H54 (cell line): Measurements from ENCODE around the gene PI4KA.

ENCODE experiments used
- DNase-seq: peaks from one replicate; pipeline ENCODE4 v3.0.0; 2011; ENCODE audit warnings: low spot score, mixed read lengths; ENCODE audit not compliant: insufficient read length
- FAIRE-seq: peaks from 3 replicates; lab custom pipeline; 2011; peaks lifted over from hg19 to GRCh38; lab: Jason Lieb, UNC
- POLR2A ChIP-seq: IDR thresholded peaks from 2 replicates; pipeline ENCODE4 v1.6.1; 2011; ENCODE audit warnings: low read depth, mild to moderate bottlenecking, low read length

PI4KA gene

GRCh38 chr22:20811171-20811570 is 47.4 kb downstream of the PI4KA start:
- no peak for TF ChIP-seq POLR2A
- FAIRE-seq = no peak

DNA sequence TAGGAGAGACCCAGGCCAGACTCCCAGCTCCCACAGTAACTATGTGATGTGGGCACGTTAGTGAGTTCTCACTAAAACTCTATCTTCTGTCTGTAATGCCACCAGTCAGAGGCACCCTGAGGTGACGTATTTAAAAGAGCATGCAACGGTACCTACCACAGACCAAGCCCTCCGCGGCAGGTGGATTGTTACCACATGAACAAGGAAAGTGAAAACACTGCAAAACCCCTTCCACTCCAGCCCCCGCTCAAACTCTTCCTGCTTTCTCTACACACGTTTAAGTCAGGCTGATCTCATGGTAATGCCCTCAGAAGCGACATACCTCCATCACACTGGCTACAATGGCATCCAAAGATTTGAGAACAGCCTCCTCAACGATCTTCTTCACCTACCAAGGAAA is 48.0 kb downstream of the PI4KA start:
- DNase-seq = no peak
- no peak for FAIRE-seq
- TF ChIP-seq POLR2A = no peak

More at GRCh38 chr22:20811171-20811570, 47.4 kb downstream of the PI4KA start:
- no peak for DNase-seq

- FAIRE-seq (no peak), DNase-seq (no peak)
- TF ChIP-seq POLR2A = no peak
Measured at GRCh38 chr22:20809538-20810185, 48.9 kb downstream of the PI4KA start.

DNA sequence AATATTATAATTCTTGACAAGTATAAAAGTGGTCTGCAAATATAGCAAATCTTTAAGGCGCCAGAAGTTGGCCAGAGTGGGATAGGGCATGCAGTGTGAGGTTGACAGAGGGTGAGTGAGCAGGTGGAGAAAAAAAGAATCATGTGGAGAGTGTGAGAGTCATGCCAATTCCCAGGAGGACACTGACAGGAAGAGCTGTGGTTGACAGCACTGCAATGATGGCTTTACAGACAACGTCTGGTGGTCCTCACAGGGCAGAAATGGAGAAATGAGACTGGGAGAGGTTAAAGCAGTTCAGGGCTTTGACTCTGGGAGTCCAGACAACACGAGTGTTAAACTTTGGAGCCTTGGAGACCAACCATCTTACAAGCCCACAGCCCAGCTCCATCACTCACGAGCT is 49.8 kb downstream of the PI4KA start:
- no peak for FAIRE-seq
- no peak for TF ChIP-seq POLR2A
- no peak for DNase-seq

DNA sequence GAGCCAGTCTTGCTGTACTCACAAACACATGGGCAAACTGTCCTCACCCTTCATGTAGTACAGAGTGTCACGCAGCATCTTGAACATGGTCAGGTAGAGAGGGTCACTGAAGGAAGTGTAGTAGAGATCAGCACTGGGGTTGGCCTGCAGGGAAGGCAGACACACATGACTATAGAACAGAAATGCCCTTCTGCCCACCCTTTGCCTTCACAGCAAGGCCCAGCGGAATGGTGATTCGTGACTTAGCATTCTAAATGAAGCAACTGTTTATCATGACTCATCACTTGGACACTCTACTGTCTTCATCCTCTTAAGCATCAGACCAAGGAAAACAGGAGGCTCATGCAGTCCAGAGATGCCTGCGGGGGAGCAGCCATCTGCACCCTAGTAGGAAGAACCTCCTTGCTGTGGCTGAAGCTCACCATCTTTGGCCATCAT is 51.3 kb downstream of the PI4KA start:
- no peak for TF ChIP-seq POLR2A
- FAIRE-seq = peak; percentile 36
- DNase-seq = peak; percentile 48

GRCh38 chr22:20805972-20806471 is 52.6 kb downstream of the PI4KA start:
- FAIRE-seq (no peak), DNase-seq (peak; percentile 42)
- no peak for TF ChIP-seq POLR2A

GRCh38 chr22:20804650-20805049 is 54.0 kb downstream of the PI4KA start:
- FAIRE-seq (no peak), DNase-seq (no peak)
- TF ChIP-seq POLR2A = no peak

DNA sequence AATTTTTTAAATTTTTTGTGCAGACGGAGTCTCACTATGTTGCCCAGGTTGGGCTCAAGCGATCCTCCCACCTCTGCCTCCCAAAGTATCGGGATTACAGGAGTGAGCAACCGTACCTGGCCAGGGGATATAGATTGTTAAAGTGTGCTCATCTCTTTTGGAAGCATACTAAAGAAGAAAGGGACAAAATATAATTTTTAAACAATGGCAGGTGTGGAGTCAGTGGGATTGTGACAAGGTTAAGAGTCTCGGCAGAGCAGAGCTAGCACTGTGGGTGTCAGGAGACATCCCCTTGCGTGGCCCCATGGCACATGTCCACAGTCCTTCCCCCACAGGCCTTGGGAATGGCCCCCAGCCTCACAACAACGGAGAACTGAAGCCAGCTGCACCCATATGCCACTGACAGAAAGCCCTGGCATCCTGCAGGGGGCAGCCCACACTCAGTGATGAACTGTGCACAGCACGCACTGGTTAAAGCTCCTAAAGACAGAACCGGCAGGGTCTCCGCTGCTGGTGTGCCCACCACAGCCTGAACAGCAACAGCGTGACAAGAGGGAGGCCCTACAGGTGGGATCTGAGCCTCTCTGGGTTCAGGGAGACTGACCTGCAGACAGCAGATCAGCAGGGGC is 54.8 kb downstream of the PI4KA start:
- no peak for DNase-seq
- TF ChIP-seq POLR2A = no peak
- FAIRE-seq = no peak

DNA sequence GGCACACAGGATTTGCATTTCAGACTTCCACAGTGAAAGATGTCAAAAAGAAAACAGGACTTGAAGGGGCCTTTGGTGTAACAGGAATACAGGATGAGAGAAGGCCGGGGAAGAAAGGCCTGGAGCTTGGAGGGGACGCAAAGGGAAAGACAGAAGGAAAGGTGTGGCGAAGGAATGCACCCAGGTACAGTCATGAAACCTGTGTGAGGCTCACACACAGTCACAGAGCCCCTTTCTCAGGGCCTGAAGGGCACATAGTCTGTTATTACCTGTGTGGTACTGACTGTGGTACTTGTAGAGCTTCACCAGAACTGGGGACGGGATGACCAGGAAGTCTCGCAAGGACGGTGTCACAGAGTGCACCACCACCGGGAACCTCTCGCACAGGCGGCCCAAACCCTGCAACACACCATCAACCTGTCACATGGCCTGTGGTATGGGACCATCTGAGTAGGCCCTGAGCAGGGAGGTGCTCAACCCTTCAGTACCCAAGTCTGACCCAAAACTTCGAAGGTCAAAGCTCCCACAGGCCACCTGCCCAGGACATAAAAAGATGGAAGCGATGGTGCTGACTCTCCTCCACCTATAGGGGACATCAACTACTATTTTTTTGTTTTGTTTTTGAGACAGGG is 55.6 kb downstream of the PI4KA start:
- no peak for TF ChIP-seq POLR2A
- FAIRE-seq (no peak), DNase-seq (no peak)

GRCh38 chr22:20802452-20802851 is 56.2 kb downstream of the PI4KA start:
- FAIRE-seq = no peak
- no peak for TF ChIP-seq POLR2A
- no peak for DNase-seq

GRCh38 chr22:20799449-20799848 is 59.2 kb downstream of the PI4KA start:
- FAIRE-seq = no peak
- DNase-seq = no peak
- TF ChIP-seq POLR2A = no peak

GRCh38 chr22:20798974-20799373 is 59.6 kb downstream of the PI4KA start:
- no peak for DNase-seq
- TF ChIP-seq POLR2A = no peak
- no peak for FAIRE-seq

GRCh38 chr22:20798218-20798617 is 60.4 kb downstream of the PI4KA start:
- no peak for TF ChIP-seq POLR2A
- FAIRE-seq = no peak
- no peak for DNase-seq

- DNase-seq (no peak), FAIRE-seq (no peak)
- no peak for TF ChIP-seq POLR2A
Measured at GRCh38 chr22:20796731-20797130, 61.9 kb downstream of the PI4KA start.
